Amniotic epithelial cell (primary cell): ENCODE measurements around the gene RPS6KA2.
"Not testable (repeated sequence)": the region's sequence is repeated elsewhere in the genome, so short reads cannot be mapped to it uniquely, and the experiment has no call there.

Source experiments
- DNase-seq: peaks from one replicate; pipeline ENCODE4 v3.0.0-alpha.2; 2010; ENCODE audit warnings: low read depth

Gene RPS6KA2

DNA sequence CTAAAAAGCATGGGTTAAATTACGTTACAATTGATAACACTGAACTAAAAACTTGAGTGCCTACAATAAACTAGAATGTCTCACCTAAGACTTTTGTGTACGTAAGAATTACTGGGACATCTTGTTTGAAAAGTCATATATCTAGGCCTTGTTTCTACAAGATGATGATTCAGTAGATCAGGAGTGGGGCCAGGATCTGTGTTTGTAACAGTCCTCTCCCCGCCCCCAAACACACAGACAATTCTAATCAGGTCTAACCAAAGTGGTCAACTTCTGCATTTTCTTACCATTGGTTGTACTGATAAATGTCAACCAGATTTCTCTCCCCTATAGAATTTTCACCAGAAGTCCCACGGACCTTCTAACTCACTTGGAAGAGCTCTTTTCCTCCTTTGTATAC lies 97.5 kb downstream of the RPS6KA2 start:
- DNase-seq: peak; percentile 31

DNA sequence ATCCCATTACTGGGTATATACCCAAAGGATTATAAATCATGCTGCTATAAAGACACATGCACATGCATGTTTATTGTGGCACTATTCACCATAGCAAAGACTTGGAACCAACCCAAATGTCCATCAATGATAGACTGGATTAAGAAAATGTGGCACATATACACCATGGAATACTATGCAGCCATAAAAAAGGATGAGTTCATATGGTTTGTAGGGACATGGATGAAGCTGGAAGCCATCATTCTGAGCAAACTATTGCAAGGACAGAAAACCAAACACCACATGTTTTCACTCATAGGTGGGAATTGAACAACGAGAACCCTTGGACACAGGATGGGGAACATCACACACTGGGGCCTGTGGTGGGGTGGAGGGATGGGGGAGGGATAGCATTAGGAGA lies 98.0 kb downstream of the RPS6KA2 start:
- not testable (repeated sequence) for DNase-seq

DNA sequence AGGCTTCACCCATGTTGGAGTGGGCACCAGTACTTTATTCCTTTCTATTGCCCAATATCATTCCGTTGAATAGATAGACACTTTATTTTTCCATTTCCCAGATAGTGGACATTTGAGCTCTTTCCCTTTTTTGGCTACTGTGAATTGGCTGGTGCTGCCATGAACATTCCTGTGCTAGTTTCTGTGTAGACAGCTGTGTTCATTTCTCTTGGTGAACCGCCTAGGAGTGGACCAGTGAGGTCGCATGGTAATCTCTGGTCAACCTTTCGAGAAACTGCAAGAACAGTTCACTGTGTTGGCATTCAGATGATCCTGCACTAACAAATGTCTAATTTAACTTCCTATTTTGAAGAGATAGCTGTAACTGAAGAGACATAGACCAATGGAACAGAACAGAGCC lies 99.2 kb downstream of the RPS6KA2 start:
- no peak for DNase-seq

DNA sequence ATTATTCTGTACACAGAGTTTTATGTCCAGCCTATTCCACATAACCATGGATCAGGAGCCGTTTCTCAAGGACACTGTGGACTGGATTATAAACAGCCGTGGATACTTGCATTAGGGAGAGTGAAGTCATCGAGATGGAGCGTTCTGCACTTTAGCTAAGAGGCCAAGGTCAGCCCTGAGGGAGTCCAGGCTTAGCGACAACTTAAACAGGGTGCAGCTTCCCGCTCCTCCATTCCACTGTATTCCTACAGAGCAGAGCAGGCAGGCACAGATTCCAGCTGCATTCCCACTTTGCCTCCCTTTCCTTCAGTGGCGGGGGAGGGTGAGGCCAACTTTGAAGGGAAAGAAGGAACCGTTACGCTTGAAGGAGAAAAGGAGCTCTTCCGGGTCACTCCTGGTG lies 100.1 kb downstream of the RPS6KA2 start:
- DNase-seq: peak; percentile 36

DNA sequence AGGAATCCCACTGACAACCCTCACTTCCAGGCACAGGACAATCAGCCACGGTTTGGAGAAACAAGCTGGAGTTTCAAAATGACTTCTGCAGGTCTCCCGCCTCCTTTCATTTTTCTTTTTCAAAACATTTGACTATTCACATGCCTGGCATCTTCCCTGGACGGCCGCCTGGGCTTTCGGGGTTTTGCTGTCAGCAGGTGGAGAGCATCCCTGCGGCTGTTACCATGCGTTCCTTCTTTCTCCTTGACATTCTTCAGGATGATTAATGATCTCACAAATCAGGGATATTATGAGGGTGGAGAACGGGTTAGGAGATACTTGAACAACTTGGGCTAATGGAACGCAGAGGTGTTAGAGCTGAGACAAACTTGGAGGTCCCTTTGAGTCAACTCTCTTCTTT lies 101.5 kb downstream of the RPS6KA2 start:
- DNase-seq: no peak

DNA sequence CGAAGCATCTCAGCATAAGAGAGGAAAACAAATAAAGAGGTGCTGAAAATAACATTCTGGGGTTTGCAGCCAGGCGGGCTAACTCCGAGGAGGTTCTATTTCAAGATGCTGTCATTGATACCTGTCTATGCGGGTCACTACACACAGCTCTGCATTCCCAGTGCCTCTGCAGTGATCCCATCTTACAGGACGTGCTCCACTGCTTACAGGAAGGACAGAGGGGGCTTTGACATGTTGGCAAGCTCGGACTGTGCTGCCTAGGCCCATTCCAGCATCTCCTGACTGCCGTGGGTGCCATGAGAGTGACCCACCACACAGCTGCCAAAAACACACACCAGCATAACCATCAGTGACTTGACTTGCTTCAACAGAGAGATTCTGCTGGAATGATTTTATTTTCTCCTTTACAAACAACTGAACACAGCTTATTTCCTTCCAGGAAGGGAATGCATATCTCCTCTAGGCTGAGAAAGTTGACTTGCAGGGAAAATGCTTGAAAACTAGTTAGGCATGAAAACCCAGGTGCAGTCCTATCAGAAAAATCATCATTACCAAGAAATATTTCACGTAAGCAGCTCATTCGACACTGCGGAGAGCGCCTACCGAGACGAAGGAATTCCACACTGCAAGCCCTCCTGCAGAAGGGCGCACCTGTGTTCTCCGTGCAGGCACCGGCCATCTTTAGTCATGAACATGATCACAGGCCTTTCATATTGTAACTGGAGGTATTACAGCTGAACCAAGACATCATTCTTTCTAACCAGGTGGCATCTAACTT lies 103.1 kb downstream of the RPS6KA2 start:
- DNase-seq: no peak

DNA sequence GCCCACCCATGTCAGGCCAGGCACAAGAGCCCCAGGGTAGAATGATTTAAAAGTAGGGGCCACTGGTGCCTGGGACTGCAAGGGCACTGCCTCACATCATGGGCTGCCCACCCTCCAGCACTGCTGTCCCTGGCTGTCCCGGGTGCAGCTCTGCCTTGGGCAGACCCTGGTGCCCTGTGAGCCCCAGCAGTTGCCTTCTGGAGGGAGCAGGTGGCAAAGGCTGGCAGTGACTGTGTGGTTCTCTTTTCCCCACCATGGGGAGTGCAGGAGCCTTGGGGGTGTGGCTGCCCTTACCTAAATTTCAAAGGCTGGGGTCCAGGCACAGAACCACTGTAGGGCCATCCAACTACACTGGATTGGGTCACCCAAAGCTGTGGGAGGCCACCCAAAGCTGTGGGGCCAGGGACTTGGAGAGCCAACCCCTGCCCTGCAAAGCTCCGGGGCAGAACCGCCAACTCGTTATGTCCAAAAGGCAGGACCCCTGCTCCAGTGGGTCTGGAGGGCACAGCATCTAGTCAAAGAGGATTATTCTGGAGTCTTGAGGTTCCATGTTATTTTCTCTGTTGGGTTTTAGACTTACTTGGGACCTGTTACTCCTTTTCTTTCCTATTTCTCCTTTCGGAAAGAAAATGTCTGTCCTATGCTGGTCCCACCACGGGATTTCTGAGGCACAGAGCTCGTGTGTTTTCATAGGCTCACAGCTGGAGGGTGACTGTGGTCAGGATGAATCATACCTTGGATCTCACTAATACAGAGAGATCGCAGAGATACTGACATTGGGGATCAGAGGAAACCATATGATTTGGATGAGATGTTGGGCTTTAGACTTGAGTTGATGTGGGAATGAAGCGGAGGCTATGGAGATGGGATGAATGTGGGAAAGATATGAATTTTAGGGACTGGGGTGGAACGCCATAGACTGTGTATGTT lies 105.9 kb downstream of the RPS6KA2 start:
- peak; percentile 37 for DNase-seq

DNA sequence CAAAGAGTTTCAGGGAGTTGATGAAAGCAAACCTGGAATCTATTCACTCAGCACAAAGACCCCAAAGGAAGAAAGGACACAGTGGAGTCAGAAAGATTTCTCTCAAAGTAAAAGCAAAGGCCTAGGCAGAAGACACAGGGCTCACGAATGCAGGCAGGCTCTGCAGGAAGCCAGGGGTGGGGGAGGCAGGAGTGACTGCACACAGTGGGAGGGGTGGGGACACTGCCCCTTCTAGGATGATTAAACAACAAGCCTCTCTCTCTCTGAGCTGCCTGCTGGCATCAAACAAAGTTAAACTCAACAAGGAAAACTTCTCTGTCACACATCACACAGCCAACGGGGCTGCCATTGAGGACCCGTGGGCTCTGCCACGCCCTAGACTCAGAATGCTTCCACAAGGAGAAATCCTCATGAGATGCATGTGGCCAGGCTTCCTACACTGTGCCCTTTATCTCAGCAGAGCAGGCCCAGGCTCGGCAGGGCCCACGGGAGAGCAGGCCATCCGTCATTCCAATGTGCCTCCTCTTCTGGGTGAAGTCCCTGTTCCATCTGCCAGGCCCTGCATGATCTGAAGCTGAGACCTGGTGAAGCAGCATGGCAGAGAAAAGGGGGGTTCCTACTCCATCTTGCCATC lies 110.7 kb downstream of the RPS6KA2 start:
- DNase-seq: no peak

DNA sequence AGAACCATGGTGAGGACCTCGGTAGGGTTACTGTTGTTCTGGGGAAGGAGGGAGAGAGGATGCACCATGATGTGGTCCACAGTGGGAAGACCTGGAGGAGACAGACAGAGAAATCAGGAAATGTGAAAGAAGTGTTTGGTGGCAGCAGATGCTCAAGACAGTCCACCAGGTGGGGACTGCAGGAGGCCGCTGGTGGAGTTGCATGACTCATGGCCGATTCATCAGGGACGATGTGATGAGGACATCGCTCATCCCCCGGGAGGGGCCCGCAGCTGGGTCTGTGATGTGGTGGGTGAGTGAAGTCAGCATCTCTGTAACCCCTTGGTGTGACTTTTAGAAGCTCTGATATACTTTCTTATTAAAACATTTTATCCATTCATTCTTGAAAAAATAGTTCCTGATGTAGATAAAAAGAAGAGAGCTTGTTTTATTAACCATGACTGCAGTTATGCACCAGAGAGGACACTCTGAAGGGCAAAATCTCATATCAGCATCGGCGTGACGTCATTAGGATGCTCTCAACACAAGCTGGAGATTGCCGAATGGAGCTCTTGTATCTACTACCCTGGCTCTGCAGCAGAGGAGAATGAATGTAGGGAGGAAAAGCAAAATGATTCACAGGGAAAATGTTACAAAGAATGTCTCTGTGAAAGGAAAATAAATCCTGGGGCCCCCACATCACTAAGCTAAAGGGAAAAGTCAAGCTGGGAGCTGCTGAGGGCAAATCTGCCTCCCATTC lies 111.8 kb downstream of the RPS6KA2 start:
- DNase-seq: peak; percentile 76

DNA sequence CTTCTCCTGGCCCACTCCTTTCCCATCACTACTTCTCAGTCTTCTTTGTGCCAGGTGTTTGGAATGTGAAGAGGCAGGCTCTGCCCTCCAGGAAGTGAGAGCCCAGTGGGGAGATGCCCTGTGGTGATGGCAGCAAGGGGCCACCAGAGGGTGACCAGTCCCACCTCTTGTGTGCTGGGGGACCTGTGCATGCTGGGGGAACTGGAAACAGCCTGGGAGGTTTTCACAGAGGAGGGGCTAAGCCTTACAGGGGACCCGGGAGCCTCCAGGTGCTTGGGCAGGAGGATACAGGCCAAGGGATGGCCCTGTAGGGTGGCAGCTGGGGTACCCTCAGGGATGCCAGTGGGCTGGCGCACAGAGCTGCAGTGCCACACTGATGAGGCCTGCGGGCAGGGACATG lies 112.9 kb downstream of the RPS6KA2 start:
- no peak for DNase-seq

DNA sequence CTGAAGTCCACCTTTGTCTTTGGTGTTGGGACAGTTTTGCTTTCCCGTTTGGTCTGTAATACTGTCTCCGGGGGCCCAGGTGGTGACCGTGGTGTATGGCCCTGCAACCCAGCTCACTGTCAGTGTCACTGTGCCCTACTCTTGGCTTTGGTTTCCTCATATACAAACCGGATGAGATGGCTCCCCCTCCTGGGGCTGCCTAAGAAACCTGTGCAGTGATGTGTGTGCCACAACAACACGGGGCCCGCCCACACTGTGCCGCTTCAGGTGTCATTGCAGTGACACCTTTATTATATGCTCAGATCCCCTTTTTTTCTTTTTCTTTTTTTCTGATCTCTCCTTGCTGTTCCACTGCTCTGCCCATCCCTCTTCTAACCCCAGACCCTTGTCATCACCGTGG lies 114.5 kb downstream of the RPS6KA2 start:
- no peak for DNase-seq

DNA sequence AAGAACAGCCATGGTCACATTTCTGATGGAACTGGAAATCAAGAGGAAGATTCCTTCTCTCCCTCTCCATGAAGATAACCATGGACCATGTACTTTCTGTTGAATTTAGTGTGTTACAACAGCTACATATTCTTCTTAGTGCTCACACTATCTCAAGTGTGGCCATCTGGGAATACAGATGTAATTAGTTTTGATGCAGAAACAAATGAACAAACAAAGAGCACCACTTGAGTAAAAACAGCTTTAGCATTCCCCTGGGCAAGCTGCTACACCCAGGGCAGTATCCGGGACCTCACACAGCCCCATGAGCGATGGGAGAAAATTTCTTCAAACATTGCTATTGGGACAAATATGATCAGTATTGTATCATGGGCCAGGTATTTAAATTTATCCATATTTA lies 115.7 kb downstream of the RPS6KA2 start:
- DNase-seq: no peak

DNA sequence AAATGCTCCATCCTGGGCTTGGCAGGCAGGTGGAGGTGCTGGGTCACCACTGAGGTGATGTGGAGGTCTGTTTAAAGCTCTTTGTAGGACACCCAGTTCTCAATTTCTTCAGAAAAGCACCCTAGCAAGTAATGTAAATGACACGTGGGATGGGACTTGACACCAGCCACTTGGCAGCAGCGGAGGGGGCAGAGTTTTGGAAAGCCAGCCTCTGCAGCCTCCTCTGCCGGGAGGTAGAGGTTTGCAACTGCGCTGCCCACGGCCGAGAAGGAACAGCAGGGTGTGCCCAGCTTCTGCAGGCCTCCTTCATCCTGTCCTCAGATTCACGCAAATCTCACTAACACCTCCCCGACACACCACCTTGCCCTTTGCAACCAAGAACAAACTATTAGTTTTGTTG lies 117.9 kb downstream of the RPS6KA2 start:
- no peak for DNase-seq

DNA sequence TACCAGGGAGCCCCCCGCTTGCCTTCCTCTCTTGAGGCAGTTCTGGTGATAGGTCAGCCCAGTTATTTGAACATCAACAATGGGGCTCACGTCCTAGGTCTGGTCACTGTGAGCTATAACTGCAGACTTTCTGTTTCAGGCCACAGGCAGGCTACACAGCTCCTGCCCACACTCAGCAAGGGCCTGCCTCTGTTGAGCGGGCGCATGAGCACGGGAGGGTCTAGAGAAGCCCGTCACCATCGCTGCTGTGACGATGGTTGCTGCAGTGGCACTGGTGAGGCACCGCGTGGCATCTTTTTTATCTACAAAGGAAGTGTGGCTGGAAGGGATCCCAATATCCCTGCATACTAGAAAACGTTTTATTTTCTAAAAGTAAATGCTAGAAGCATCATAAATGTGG lies 118.3 kb downstream of the RPS6KA2 start:
- DNase-seq: no peak

DNA sequence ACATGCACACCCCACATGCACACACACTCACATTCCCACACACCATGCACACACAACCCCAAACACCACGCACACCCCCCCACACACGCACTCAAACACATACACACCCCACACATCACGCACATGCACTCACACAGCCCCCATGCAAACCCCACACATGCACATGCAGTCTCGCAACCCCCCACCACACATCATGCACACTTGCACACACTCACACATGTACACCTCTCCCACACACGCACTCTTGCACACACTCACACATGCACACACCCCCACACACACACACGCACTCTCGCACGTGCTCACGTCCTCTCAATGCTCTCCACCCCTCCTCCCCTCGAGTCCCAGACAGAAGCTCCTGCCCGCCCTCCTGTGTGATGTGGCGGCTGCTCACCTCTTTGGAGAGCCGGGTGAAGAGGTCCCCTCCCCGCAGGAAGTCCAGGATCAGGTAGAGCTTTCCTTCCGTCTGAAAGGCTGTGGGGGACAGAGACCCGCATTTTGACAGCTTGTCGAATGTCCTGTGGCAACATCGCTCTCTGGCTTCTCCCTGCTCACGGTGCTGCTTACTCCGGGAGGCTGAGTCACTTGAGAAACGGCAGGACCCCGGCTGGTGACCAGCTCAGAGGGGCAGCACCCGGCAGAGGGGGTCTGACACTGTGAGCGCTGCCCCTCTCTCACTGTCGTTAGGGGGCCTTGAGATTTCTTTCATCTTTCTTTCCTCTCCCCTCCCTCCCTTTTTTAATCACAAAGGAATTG lies 119.1 kb downstream of the RPS6KA2 start:
- DNase-seq: no peak

DNA sequence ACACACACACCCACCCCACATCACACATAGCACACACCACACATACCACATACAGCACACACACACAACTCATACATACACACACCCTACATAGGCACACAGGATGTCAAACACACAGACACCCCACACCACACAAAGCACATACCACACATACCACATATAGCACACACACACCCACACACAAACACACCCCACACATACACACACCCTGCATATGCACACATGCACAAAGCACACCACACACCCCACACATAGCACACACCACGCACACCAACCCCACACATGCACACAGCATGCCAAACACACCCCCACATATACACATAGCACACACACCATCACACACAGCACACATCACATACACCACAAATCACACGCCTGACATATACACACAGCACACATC lies 119.7 kb downstream of the RPS6KA2 start:
- no peak for DNase-seq

DNA sequence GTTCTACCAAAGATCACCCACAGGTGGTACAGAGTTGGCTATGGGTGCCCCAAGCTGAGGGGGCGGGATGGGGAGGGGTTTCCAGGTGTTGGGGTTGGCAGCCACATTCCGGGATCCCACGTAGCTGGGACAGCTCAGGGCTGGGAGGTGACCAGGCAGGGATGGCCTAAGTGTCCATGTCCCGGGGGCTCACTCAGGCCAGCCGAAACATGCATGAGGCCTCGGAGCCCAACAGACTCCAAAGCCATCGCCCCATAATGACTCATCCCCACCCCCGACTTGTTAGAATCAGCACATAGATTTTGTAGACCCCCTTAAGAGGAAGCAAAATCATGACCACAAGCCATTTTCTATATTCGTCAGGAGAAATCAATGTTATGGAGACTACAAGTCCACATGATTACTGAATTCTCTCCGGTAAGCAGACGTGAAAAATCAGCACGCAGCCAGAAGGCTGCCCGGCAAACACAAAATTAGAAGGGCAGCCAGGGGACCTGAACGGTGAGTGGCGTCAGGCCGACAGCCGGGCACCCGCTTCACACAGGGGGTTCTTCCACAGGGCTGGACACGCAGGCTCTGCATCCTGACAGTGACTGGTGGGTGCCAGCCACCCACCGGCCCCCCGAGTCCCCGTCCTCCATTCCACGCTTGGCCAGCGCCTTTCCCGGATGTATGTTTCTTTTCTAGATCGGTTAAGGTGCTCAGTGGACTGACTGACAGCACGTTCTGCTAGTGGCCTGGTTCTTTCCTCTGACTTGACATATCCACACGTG lies 121.7 kb downstream of the RPS6KA2 start:
- DNase-seq: no peak

DNA sequence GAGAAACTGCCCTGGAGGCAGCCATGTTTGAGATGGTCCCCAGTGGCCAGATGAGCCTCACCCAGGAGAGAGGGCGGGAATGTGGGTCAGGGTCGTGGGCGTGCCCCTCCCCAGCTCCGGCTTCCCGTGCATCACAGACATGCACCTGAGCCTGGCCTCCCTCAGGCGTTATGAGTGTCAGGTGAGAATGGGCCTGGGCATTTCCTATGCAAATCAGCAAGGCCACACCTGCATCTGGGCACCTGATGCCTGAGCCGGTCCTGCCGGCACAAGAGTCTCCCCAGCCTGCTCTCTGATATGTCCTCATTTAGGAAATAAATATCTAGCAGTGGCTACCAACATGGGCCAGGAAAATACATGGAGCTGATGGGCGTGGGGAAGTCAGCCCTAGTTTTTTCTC lies 123.0 kb downstream of the RPS6KA2 start:
- no peak for DNase-seq

DNA sequence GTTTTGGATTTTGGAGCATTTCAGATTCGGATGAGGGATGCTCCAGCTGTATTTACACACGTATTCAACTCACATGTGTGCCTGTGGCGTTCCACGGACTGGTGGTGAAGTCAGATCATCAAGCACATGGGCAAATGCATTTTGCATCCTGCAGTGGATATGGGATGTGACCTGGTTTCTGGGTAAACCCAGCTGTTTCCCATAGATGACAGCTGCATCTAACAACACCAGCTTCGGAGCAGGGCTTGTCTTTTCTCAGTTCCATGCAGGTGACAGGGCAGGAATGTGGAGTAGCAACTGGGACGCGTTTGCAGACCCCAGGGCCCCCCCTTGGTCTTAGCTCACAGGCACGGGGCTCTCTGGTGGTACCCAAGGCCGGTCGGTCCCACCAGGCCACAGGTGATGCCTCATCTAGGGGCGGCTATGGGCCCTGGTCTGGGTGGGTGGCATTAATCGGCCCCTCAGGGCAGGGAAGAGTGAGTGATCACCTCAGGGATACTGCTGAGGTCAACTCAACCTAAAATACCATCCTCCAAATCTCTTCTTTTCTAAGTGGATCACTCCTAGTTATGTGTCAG lies 123.8 kb downstream of the RPS6KA2 start:
- DNase-seq: no peak

DNA sequence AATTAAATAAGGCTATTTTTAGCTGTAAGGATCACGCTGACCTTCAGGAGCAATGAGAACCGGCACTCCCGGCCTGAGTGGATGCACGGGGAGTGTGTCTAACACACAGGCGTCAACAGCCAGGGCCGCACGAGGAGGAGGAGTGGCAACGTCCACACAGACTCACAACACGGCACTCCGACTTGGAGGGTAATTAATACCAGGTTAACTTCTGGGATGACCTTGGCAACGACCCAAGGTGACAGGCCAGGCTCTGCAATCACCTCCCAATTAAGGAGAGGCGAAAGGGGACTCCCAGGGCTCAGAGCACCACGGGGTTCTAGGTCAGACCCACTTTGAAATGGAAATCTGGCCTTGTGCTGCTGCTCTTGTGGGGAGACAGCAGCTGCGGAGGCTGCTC lies 124.6 kb downstream of the RPS6KA2 start:
- no peak for DNase-seq
